CD4-positive, CD25-positive, alpha-beta regulatory T cell (primary cell): ENCODE data around the gene SLC25A29. TPM values are rescaled to one million over a fixed set of nuclear protein-coding genes. Genes with fewer than 3 reads are reported as not detected.
"Not testable (repeated sequence)": the region's sequence is repeated elsewhere in the genome, so short reads cannot be mapped to it uniquely, and the experiment has no call there.

Experiments used
- ATAC-seq, 2 donors: fragments of 150-1000 bp; cut with Tn5 transposase; one replicate each; pipeline ENCODE4 v1.10.0; 2021; ENCODE audit warnings: low read depth in 2 of 2, moderate number of reproducible peaks in 2 of 2, moderate library complexity in 1 of 2
- DNase-seq, 3 donors: peaks; one replicate each; pipeline versions ENCODE4 v3.0.0 to v3.0.0-alpha.2; 2012 to 2022; ENCODE audit warnings: mixed read lengths in 1 of 3
- H3K27ac ChIP-seq: one replicate; pipeline ENCODE4 v1.7.0; 2013; ENCODE audit warnings: mild to moderate bottlenecking, low read length; ENCODE audit not compliant: insufficient read depth, poor library complexity, severe bottlenecking
- H3K27me3 ChIP-seq: one replicate; pipeline ENCODE4 v1.7.0; 2013; ENCODE audit warnings: low read length; ENCODE audit not compliant: control insufficient read depth, insufficient read depth
- H3K36me3 ChIP-seq: one replicate; pipeline ENCODE4 v1.7.0; 2013; ENCODE audit warnings: mild to moderate bottlenecking, low read length, moderate library complexity; ENCODE audit not compliant: control insufficient read depth, insufficient read depth
- H3K4me1 ChIP-seq: 2 replicates; pipeline ENCODE4 v1.7.0; 2013; ENCODE audit warnings: mild to moderate bottlenecking, low read length; ENCODE audit not compliant: insufficient read depth, control insufficient read depth, poor library complexity, severe bottlenecking
- H3K4me3 ChIP-seq: one replicate; pipeline ENCODE4 v1.7.0; 2013; ENCODE audit warnings: low read depth, mild to moderate bottlenecking, low read length, moderate library complexity
- H3K9me3 ChIP-seq, 2 experiments: 1 replicate in 1 of 2; 2 replicates in 1 of 2; pipeline ENCODE4 v1.7.0; 2013; ENCODE audit warnings: low read length in 2 of 2, mild to moderate bottlenecking in 1 of 2, moderate library complexity in 1 of 2; ENCODE audit not compliant: control insufficient read depth in 2 of 2
- H3K27ac Mint-ChIP-seq, 3 donors: one replicate each; pipeline ENCODE4 v1.8.0; 2020 to 2022; ENCODE audit warnings: mild to moderate bottlenecking in 3 of 3, mixed read lengths in 3 of 3, moderate library complexity in 2 of 3
- H3K27me3 Mint-ChIP-seq: one replicate; pipeline ENCODE4 v1.8.0; 2022; ENCODE audit warnings: mild to moderate bottlenecking, mixed read lengths
- H3K36me3 Mint-ChIP-seq: one replicate; pipeline ENCODE4 v1.8.0; 2020; ENCODE audit warnings: mixed read lengths
- H3K4me1 Mint-ChIP-seq, 4 donors: one replicate each; pipeline ENCODE4 v1.8.0; 2020 to 2022; ENCODE audit warnings: mixed read lengths in 4 of 4, mild to moderate bottlenecking in 1 of 4
- H3K4me3 Mint-ChIP-seq, 4 donors: one replicate each; pipeline ENCODE4 v1.8.0; 2020 to 2022; ENCODE audit warnings: mild to moderate bottlenecking in 4 of 4, mixed read lengths in 4 of 4, moderate library complexity in 3 of 4
- H3K9me3 Mint-ChIP-seq, 7 donors: one replicate each; pipeline ENCODE4 v1.8.0; 2020 to 2022; ENCODE audit warnings: mixed read lengths in 7 of 7, mild to moderate bottlenecking in 3 of 7, moderate library complexity in 2 of 7
- polyA plus RNA-seq, 4 donors: library from polyadenylated mRNA; unstranded; fragments of 300-500 nt; fragmentation: Illumina TruSeq; gene quantifications; one replicate each; pipeline ENCODE4 v1.2.3, GENCODE V29; 2021
- total RNA-seq: library from RNA; stranded (reverse); gene quantifications from one replicate; pipeline ENCODE4 v1.2.3, GENCODE V29; 2022

The SLC25A29 gene
- total and polyA plus RNA-seq, 5 donors from 2014 or later: 0.69 to 7.9 (median 2.3) TPM

DNA sequence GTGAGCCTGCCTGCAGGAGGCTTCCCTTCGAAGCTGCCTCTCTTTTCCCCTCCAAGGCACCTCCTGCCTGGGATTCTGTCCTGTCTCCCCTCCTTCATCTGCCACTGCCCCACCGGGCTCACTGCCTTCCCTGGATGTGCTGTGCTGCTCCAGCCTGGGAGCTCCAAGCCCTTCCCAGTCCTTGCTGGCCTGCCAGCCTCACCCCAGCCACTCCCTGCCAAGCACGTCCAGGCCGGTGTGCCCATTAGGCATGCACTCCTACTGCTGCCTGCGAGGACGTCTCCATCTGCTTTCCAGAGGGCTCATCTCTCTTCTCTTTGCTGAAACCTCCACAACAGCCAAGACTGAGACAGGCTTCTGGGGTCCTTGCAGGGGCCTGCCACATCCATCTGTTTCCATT lies 8.5 kb upstream of the SLC25A29 start:
- no peaks in the 10 kb centered on the region for H3K36me3 ChIP-seq
- no peak overlapping the region for H3K27ac Mint-ChIP-seq
- DNase-seq: no peak
- no peaks in the 10 kb centered on the region for H3K27me3 ChIP-seq
- H3K36me3 Mint-ChIP-seq: no peaks in the 10 kb centered on the region
- H3K9me3 Mint-ChIP-seq: no peaks in the 10 kb centered on the region
- H3K4me1 ChIP-seq: peaks cover 9% of the 10 kb centered on the region
- H3K4me3 Mint-ChIP-seq: peak overlapping the region in 1 of 4 donors; percentile 27
- peaks cover 0 to 13% (median 3%) of the 10 kb centered on the region in 4 donors for H3K4me1 Mint-ChIP-seq
- no peak overlapping the region for H3K27ac ChIP-seq
- H3K27me3 Mint-ChIP-seq: peaks cover 11% of the 10 kb centered on the region
- ATAC-seq: no peak
- H3K4me3 ChIP-seq: no peak overlapping the region
- H3K9me3 ChIP-seq: no peaks in the 10 kb centered on the region

GRCh38 chr14:100313464-100314230 lies 7.4 kb upstream of the SLC25A29 start:
- H3K27ac Mint-ChIP-seq: no peak overlapping the region
- no peak overlapping the region for H3K4me3 Mint-ChIP-seq
- Histone ChIP-seq H3K4me3 (no peak overlapping the region), H3K27ac (no peak overlapping the region), H3K9me3 (no peaks in the 10 kb centered on the region), H3K4me1 (peaks cover 9% of the 10 kb centered on the region), H3K27me3 (no peaks in the 10 kb centered on the region), H3K36me3 (no peaks in the 10 kb centered on the region)
- H3K36me3 Mint-ChIP-seq: no peaks in the 10 kb centered on the region
- H3K27me3 Mint-ChIP-seq: peaks cover 9% of the 10 kb centered on the region
- H3K9me3 Mint-ChIP-seq: no peaks in the 10 kb centered on the region
- peaks cover 0 to 6% (median 2%) of the 10 kb centered on the region in 4 donors for H3K4me1 Mint-ChIP-seq
- no peak for ATAC-seq
- DNase-seq: no peak

DNA sequence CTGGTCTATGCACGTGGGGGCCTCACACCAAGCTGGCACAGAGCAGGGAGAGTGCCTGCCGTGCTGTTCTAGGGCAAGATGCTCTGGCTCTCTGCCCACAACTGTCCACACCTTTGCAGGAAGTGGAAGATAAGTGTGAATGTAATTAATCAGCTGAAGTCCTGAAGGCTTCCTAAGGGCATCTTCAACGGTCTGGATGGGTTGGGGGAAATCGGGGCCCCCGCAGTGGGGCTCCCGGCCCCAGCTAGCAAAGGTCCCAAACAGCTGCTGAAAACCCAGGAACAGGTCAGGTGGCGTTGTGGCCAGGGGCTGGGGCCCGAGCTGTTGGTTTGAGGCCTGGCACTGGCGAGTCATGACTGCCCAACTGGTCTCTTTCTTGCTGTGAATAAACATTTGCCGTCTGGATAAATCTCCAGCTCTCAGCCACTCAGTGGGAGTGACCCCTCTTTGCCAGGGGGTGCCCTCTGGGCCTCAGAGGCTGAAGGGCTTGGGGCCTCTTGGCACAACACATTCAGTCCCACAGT lies 6.7 kb upstream of the SLC25A29 start:
- Histone ChIP-seq H3K4me3 (no peak overlapping the region), H3K27ac (no peak overlapping the region), H3K36me3 (no peaks in the 10 kb centered on the region), H3K9me3 (no peaks in the 10 kb centered on the region), H3K4me1 (peaks cover 3% of the 10 kb centered on the region), H3K27me3 (no peaks in the 10 kb centered on the region)
- peaks cover 0 to 10% (median under 1%) of the 10 kb centered on the region in 4 donors for H3K4me1 Mint-ChIP-seq
- H3K9me3 Mint-ChIP-seq: no peaks in the 10 kb centered on the region
- DNase-seq (no peak), ATAC-seq (no peak)
- no peak overlapping the region for H3K27ac Mint-ChIP-seq
- peak overlapping the region in 1 of 4 donors; percentile 2 for H3K4me3 Mint-ChIP-seq
- H3K36me3 Mint-ChIP-seq: no peaks in the 10 kb centered on the region
- peaks cover 16% of the 10 kb centered on the region for H3K27me3 Mint-ChIP-seq

- H3K9me3 ChIP-seq, H3K4me1 ChIP-seq, H3K27ac Mint-ChIP-seq, H3K36me3 Mint-ChIP-seq, ATAC-seq, H3K36me3 ChIP-seq, H3K9me3 Mint-ChIP-seq, H3K27ac ChIP-seq, DNase-seq, H3K27me3 ChIP-seq, H3K4me3 ChIP-seq: not testable (repeated sequence)
- Mint-ChIP-seq H3K4me3 (peak overlapping the region in 2 of 4 donors; percentile 27 to 52), H3K4me1 (peaks cover 0 to 11% (median 0%) of the 10 kb centered on the region in 4 donors), H3K27me3 (peaks cover 23% of the 10 kb centered on the region)
Measured at GRCh38 chr14:100312110-100312876, 6.0 kb upstream of the SLC25A29 start.

DNA sequence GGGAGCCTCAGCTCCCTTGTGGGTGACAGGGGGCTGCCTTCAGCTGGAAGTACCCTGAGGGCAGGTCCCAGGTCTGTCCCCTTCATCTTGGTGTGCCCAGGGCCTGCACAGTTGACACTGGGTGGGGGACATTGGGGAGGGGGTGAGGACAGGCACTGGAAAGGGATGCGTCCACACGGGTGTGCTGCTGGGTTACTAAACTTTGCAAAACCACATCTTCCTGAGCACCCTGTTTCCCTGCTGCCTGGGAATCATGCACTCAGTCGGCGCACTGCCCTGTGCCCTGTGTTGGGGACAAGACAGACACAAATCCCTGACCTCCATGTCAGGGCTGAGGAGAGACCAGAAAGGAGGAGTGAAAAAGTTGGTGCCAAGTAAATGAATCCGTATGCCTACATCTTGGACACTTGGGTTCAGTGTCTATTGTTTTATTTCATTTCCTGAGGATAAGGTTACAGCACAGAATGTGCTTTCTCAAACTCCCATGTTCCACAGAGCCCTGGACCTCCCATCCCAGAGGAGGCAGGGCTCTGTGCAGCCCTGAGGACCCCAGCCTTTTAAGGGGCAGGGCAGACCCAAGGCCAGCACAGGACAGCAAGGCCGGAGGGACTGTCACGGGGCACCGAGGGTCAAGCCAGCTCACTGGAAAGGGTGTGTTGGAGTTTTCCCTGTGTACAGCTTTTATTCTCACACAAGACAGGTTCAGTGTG lies 2.9 kb upstream of the SLC25A29 start:
- H3K9me3 ChIP-seq: no peaks in the 10 kb centered on the region
- H3K27ac ChIP-seq: no peak overlapping the region
- Mint-ChIP-seq H3K9me3 (no peaks in the 10 kb centered on the region), H3K27ac (no peak overlapping the region), H3K27me3 (peaks cover 38% of the 10 kb centered on the region), H3K36me3 (no peaks in the 10 kb centered on the region), H3K4me1 (peaks cover 0 to 11% (median 6%) of the 10 kb centered on the region in 4 donors), H3K4me3 (peak overlapping the region in 1 of 4 donors; percentile 58)
- no peak overlapping the region for H3K4me3 ChIP-seq
- no peaks in the 10 kb centered on the region for H3K36me3 ChIP-seq
- H3K27me3 ChIP-seq: no peaks in the 10 kb centered on the region
- peaks cover 23% of the 10 kb centered on the region for H3K4me1 ChIP-seq
- DNase-seq (no peak), ATAC-seq (no peak)

- H3K4me3 Mint-ChIP-seq: peak overlapping the region in 2 of 4 donors; percentile 42 to 43
- DNase-seq, ATAC-seq: not testable (repeated sequence)
Measured at GRCh38 chr14:100308427-100308792, 2.2 kb upstream of the SLC25A29 start.

GRCh38 chr14:100307766-100308426 lies 1.7 kb upstream of the SLC25A29 start:
- no peak overlapping the region for H3K27ac Mint-ChIP-seq
- peaks cover 0 to 11% (median 7%) of the 10 kb centered on the region in 4 donors for H3K4me1 Mint-ChIP-seq
- no peaks in the 10 kb centered on the region for H3K36me3 Mint-ChIP-seq

More at GRCh38 chr14:100308427-100308792, 2.2 kb upstream of the SLC25A29 start:
- H3K36me3 ChIP-seq, H3K9me3 Mint-ChIP-seq, H3K9me3 ChIP-seq, H3K36me3 Mint-ChIP-seq, H3K27ac ChIP-seq, H3K27me3 ChIP-seq, H3K4me3 ChIP-seq, H3K27ac Mint-ChIP-seq: not testable (repeated sequence)
- H3K4me1 Mint-ChIP-seq: peaks cover 0 to 11% (median 7%) of the 10 kb centered on the region in 4 donors
- peaks cover 23% of the 10 kb centered on the region for H3K4me1 ChIP-seq
- H3K27me3 Mint-ChIP-seq: peaks cover 38% of the 10 kb centered on the region

More at GRCh38 chr14:100307766-100308426, 1.7 kb upstream of the SLC25A29 start:
- Mint-ChIP-seq H3K27me3 (peaks cover 38% of the 10 kb centered on the region), H3K9me3 (no peaks in the 10 kb centered on the region), H3K4me3 (peak overlapping the region; percentile 42 to 85 (median 79))
- Histone ChIP-seq H3K27ac (no peak overlapping the region), H3K4me3 (no peak overlapping the region), H3K27me3 (no peaks in the 10 kb centered on the region), H3K36me3 (no peaks in the 10 kb centered on the region), H3K4me1 (peaks cover 23% of the 10 kb centered on the region), H3K9me3 (no peaks in the 10 kb centered on the region)
- DNase-seq (no peak), ATAC-seq (no peak)
